Measurements from ENCODE around the gene PFKFB3. TPM values are rescaled to one million over a fixed set of nuclear protein-coding genes. Genes with fewer than 3 reads are reported as not detected.

Gene PFKFB3
- total RNA-seq, 1 donor from 2014 or later, result 137 TPM

- H3K4me3 Mint-ChIP-seq (ENCODE audit: unreplicated experiment), result no peak overlapping the region
- no peak for TF ChIP-seq CTCF (IDR thresholded peaks at IDR 0.05; ENCODE audit: partially characterized antibody, unreplicated experiment)
- DNase-seq, result no peak
- no peaks in the 10 kb centered on the region for H3K27me3 Mint-ChIP-seq (ENCODE audit: unreplicated experiment)
- no peaks in the 10 kb centered on the region for H3K36me3 Mint-ChIP-seq (ENCODE audit: unreplicated experiment)
- no peak overlapping the region for H3K27ac Mint-ChIP-seq (ENCODE audit: unreplicated experiment)
- H3K4me1 Mint-ChIP-seq (ENCODE audit: low read depth, unreplicated experiment), result peaks cover 2% of the 10 kb centered on the region
- peaks cover 4% of the 10 kb centered on the region for H3K9me3 Mint-ChIP-seq (ENCODE audit: unreplicated experiment)
Measured at GRCh38 chr10:6271663-6272062, 68.9 kb downstream of the PFKFB3 start.

GRCh38 chr10:6272126-6272525, 69.4 kb downstream of the PFKFB3 start:
- H3K4me3 Mint-ChIP-seq (ENCODE audit: unreplicated experiment), result no peak overlapping the region
- no peak for TF ChIP-seq CTCF (IDR thresholded peaks at IDR 0.05; ENCODE audit: partially characterized antibody, unreplicated experiment)
- H3K36me3 Mint-ChIP-seq (ENCODE audit: unreplicated experiment), result no peaks in the 10 kb centered on the region
- H3K9me3 Mint-ChIP-seq (ENCODE audit: unreplicated experiment), result peaks cover 6% of the 10 kb centered on the region
- DNase-seq, result no peak
- no peaks in the 10 kb centered on the region for H3K27me3 Mint-ChIP-seq (ENCODE audit: unreplicated experiment)
- H3K27ac Mint-ChIP-seq (ENCODE audit: unreplicated experiment), result no peak overlapping the region
- H3K4me1 Mint-ChIP-seq (ENCODE audit: low read depth, unreplicated experiment), result peaks cover 2% of the 10 kb centered on the region

GRCh38 chr10:6273351-6273750, 70.6 kb downstream of the PFKFB3 start:
- Mint-ChIP-seq H3K27ac (ENCODE audit: unreplicated experiment) (no peak overlapping the region), H3K9me3 (ENCODE audit: unreplicated experiment) (peaks cover 6% of the 10 kb centered on the region), H3K27me3 (ENCODE audit: unreplicated experiment) (no peaks in the 10 kb centered on the region), H3K36me3 (ENCODE audit: unreplicated experiment) (no peaks in the 10 kb centered on the region), H3K4me1 (ENCODE audit: low read depth, unreplicated experiment) (peaks cover 2% of the 10 kb centered on the region), H3K4me3 (ENCODE audit: unreplicated experiment) (no peak overlapping the region)
- DNase-seq, result no peak
- TF ChIP-seq CTCF (IDR thresholded peaks at IDR 0.05; ENCODE audit: partially characterized antibody, unreplicated experiment), result no peak

- Mint-ChIP-seq H3K36me3 (ENCODE audit: unreplicated experiment) (no peaks in the 10 kb centered on the region), H3K27me3 (ENCODE audit: unreplicated experiment) (no peaks in the 10 kb centered on the region), H3K4me3 (ENCODE audit: unreplicated experiment) (no peak overlapping the region), H3K4me1 (ENCODE audit: low read depth, unreplicated experiment) (peaks cover 2% of the 10 kb centered on the region), H3K9me3 (ENCODE audit: unreplicated experiment) (peaks cover 6% of the 10 kb centered on the region), H3K27ac (ENCODE audit: unreplicated experiment) (no peak overlapping the region)
- TF ChIP-seq CTCF (IDR thresholded peaks at IDR 0.05; ENCODE audit: partially characterized antibody, unreplicated experiment), result no peak
- DNase-seq, result no peak
Measured at GRCh38 chr10:6274040-6274439, 71.3 kb downstream of the PFKFB3 start.

- Mint-ChIP-seq H3K27ac (ENCODE audit: unreplicated experiment) (no peak overlapping the region), H3K4me1 (ENCODE audit: low read depth, unreplicated experiment) (peaks cover 3% of the 10 kb centered on the region), H3K4me3 (ENCODE audit: unreplicated experiment) (no peak overlapping the region), H3K36me3 (ENCODE audit: unreplicated experiment) (no peaks in the 10 kb centered on the region), H3K9me3 (ENCODE audit: unreplicated experiment) (peaks cover 6% of the 10 kb centered on the region), H3K27me3 (ENCODE audit: unreplicated experiment) (no peaks in the 10 kb centered on the region)
- no peak for TF ChIP-seq CTCF (IDR thresholded peaks at IDR 0.05; ENCODE audit: partially characterized antibody, unreplicated experiment)
- no peak for DNase-seq
Measured at GRCh38 chr10:6274484-6274883, 71.8 kb downstream of the PFKFB3 start.
